Right atrium auricular region (tissue), 2 donors: ENCODE results near the gene ACE. TPM values are rescaled to one million over a fixed set of nuclear protein-coding genes. Genes with fewer than 3 reads are reported as not detected.

Experiments used
- DNase-seq: peaks from one replicate; pipeline ENCODE4 v3.0.0-alpha.2; 2019; ENCODE audit warnings: low spot score
- H3K27ac ChIP-seq, 2 donors: fragments of 200-600 bp; sonication (generic); 1 replicate in 1 of 2; 2 replicates in 1 of 2; pipeline ENCODE4 v1.5.1; 2016 to 2019
- H3K27me3 ChIP-seq, 2 donors: fragments of 200-600 bp; sonication (generic); one replicate each; pipeline versions ENCODE4 v1.5.1 to v1.6.0; 2017 to 2019
- H3K36me3 ChIP-seq: fragments of 200-600 bp; sonication (generic); one replicate; pipeline ENCODE4 v1.5.1; 2016
- H3K4me1 ChIP-seq, 2 donors: fragments of 200-600 bp; sonication (generic); one replicate each; pipeline versions ENCODE4 v1.5.1 to v1.6.0; 2017 to 2019
- H3K4me3 ChIP-seq, 2 donors: fragments of 200-600 bp; sonication (generic); 1 replicate in 1 of 2; 2 replicates in 1 of 2; pipeline ENCODE4 v1.5.1; 2017 to 2019; ENCODE audit warnings: mild to moderate bottlenecking in 1 of 2, moderate library complexity in 1 of 2
- H3K9me3 ChIP-seq, 2 donors: fragments of 200-600 bp; sonication (generic); one replicate each; pipeline ENCODE4 v1.5.1; 2019
- CTCF ChIP-seq, 2 donors: fragments of 200-600 bp; sonication (generic); IDR thresholded peaks; one replicate each; pipeline ENCODE4 v1.5.1; 2019; ENCODE audit warnings: antibody characterized with exemption in 2 of 2
- total RNA-seq, 2 donors: library from RNA; depleted of rRNA; stranded (reverse); fragments of >200 nt; gene quantifications; one replicate each; pipeline ENCODE4 v1.1.0, GENCODE V29; 2016

Gene ACE
- total RNA-seq, 2 donors from 2014 or later: 3.4 to 4.0 TPM

DNA sequence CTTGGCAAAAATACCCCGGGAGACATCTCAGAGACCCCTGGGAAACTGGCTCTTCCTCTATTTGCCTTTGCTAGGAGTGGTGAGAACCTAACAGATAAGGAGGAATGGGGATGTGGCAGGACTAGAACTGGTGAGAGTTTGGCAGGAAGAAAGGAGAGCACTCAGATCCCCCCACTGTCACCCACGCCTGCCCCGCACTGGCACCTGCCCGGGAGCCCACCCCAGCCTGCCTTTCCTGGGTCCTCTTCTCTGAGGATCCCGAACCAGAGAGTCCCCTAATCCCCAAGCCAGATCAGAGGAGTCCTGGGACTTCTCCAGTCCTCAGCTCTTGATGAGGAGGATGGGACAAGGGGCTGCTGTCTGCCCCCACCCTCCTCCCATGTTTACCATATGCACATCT is 50.0 kb downstream of the ACE start:
- no peaks in the 10 kb centered on the region for H3K9me3 ChIP-seq
- no peak overlapping the region for H3K4me3 ChIP-seq
- no peak overlapping the region for H3K27ac ChIP-seq
- no peak for TF ChIP-seq CTCF (IDR thresholded peaks at IDR 0.05)
- DNase-seq: no peak
- H3K27me3 ChIP-seq: no peaks in the 10 kb centered on the region
- no peaks in the 10 kb centered on the region for H3K36me3 ChIP-seq
- H3K4me1 ChIP-seq: peaks cover 0 to 8% of the 10 kb centered on the region in 2 donors

DNA sequence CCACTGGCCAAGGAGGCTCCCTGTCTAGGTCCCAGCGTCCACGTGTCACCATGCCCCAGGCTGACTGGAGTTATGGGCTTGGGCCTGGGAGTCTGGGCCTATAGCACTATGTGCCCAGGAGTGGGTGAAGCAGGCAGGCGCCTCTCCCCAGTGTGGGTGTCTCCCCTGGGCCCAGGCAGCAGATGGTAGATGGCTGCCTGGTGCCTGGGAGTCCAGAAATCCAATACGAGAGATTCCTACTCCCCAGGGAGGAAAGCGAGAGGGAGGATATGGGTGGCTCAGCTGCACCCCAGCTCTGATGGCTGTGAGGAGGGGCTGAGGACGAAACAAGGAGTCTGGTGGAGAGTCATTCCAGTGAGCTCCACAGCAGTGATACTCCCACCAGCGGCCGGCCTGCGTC is 51.3 kb downstream of the ACE start:
- Histone ChIP-seq H3K27ac (no peak overlapping the region), H3K4me3 (no peak overlapping the region), H3K27me3 (no peaks in the 10 kb centered on the region), H3K9me3 (no peaks in the 10 kb centered on the region), H3K36me3 (no peaks in the 10 kb centered on the region), H3K4me1 (peaks cover 0 to 8% of the 10 kb centered on the region in 2 donors)
- DNase-seq: no peak
- TF ChIP-seq CTCF (IDR thresholded peaks at IDR 0.05): no peak

- Histone ChIP-seq H3K4me1 (peaks cover 0 to 8% of the 10 kb centered on the region in 2 donors), H3K9me3 (no peaks in the 10 kb centered on the region), H3K27ac (no peak overlapping the region), H3K36me3 (no peaks in the 10 kb centered on the region), H3K27me3 (no peaks in the 10 kb centered on the region), H3K4me3 (no peak overlapping the region)
- TF ChIP-seq CTCF (IDR thresholded peaks at IDR 0.05): no peak
- no peak for DNase-seq
Measured at GRCh38 chr17:63529711-63530556, 53.1 kb downstream of the ACE start.

GRCh38 chr17:63530557-63531021 is 53.7 kb downstream of the ACE start:
- H3K4me1 ChIP-seq: peaks cover 0 to 8% of the 10 kb centered on the region in 2 donors
- H3K27ac ChIP-seq: no peak overlapping the region
- H3K4me3 ChIP-seq: no peak overlapping the region
- no peaks in the 10 kb centered on the region for H3K27me3 ChIP-seq
- no peak for TF ChIP-seq CTCF (IDR thresholded peaks at IDR 0.05)
- H3K36me3 ChIP-seq: no peaks in the 10 kb centered on the region
- no peaks in the 10 kb centered on the region for H3K9me3 ChIP-seq
- DNase-seq: no peak

DNA sequence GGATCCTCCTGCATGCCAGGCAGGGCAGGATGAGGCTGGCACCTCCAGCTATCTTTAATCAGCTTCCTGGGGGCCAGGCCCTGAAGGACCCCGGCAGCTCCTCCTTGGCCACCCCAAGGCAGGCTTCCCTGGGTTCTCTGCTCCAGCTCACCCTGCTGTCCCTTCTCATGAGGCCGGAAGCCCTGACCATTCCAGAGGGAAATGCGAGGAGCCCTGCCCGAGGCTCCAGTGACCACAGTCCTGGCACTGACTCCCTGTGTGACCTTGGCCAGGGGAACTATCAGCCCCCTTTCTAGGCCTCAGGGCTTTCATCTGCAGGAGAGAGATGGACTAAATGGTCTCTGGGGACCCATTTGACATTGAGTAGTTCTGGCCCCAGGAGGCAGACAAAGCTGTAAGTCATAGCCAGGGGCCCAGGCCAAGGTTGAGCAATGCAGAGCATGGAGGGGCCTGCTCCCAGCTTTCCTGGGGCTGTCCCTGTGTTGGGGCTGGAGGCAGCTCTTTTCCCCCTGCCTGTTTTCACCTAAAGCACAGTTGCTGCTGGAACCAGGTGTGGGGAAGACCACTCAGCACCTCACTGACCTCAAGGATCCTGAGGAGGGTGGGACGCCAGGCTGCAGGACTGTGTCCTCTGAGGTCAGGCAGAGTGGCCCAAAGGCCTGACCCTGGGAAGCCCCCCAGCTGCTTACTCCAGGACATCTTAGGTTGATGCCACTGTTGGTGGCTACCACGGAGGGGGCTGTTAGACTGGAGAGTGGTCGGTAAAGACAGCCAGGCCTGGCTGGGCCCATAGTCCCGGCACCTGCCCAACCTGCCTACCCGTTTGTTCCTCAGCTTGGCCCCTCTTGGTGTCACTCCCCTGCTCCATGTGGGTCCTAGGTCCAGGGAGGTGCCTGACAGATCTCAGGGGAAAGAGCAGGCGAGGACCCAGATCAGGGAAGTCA is 54.4 kb downstream of the ACE start:
- H3K4me1 ChIP-seq: peaks cover 0 to 8% of the 10 kb centered on the region in 2 donors
- H3K9me3 ChIP-seq: no peaks in the 10 kb centered on the region
- TF ChIP-seq CTCF (IDR thresholded peaks at IDR 0.05): no peak
- no peak for DNase-seq
- H3K27ac ChIP-seq: no peak overlapping the region
- H3K27me3 ChIP-seq: no peaks in the 10 kb centered on the region
- H3K4me3 ChIP-seq: no peak overlapping the region
- no peaks in the 10 kb centered on the region for H3K36me3 ChIP-seq
